Activated naive CD4-positive, alpha-beta T cell treated with anti-CD3 and anti-CD28 coated beads, Interleukin-2, amount 50 U/mL, for 16 hours (primary cell): ENCODE measurements around the gene KLHDC8A.

ENCODE experiments used
- DNase-seq: peaks from one replicate; pipeline ENCODE4 v3.0.0-alpha.2; 2020

Gene KLHDC8A

GRCh38 chr1:205343431-205344065 lies 13.2 kb downstream of the KLHDC8A start:
- DNase-seq: peak; percentile 17

- no peak for DNase-seq
These were observed 13.7 kb downstream of the KLHDC8A start for GRCh38 chr1:205342986-205343385.

GRCh38 chr1:205340676-205341075 lies 16.0 kb downstream of the KLHDC8A start:
- no peak for DNase-seq

GRCh38 chr1:205339717-205340116 lies 17.0 kb downstream of the KLHDC8A start:
- no peak for DNase-seq

- DNase-seq: no peak
These were observed 17.5 kb downstream of the KLHDC8A start for GRCh38 chr1:205339197-205339702.

- DNase-seq: no peak
These were observed 18.7 kb downstream of the KLHDC8A start for GRCh38 chr1:205338011-205338410.

- DNase-seq: no peak
These were observed 19.2 kb downstream of the KLHDC8A start for GRCh38 chr1:205337481-205337880.

GRCh38 chr1:205335692-205336091 lies 21.0 kb downstream of the KLHDC8A start:
- DNase-seq: peak; percentile 79

GRCh38 chr1:205332015-205332791 lies 24.5 kb downstream of the KLHDC8A start:
- DNase-seq: no peak

GRCh38 chr1:205330150-205330549 lies 26.6 kb downstream of the KLHDC8A start:
- DNase-seq: no peak

- no peak for DNase-seq
These were observed 27.0 kb downstream of the KLHDC8A start for GRCh38 chr1:205329719-205330118.

- no peak for DNase-seq
These were observed 28.2 kb downstream of the KLHDC8A start for GRCh38 chr1:205328476-205328875.

- no peak for DNase-seq
These were observed 29.8 kb downstream of the KLHDC8A start for GRCh38 chr1:205326812-205327466.

GRCh38 chr1:205325334-205325884 lies 31.3 kb downstream of the KLHDC8A start:
- DNase-seq: peak; percentile 38

- DNase-seq: no peak
These were observed 31.9 kb downstream of the KLHDC8A start for GRCh38 chr1:205324781-205325180.

- DNase-seq: no peak
These were observed 32.9 kb downstream of the KLHDC8A start for GRCh38 chr1:205323794-205324193.

- no peak for DNase-seq
These were observed 34.8 kb downstream of the KLHDC8A start for GRCh38 chr1:205321959-205322283.

GRCh38 chr1:205321162-205321958 lies 35.4 kb downstream of the KLHDC8A start, which contains the start of gene NUAK2:
Gene NUAK2, minus strand, starts transcription at chr1:205321745. Its CDS starts 117 bp downstream, at chr1:205321628.
- DNase-seq: peak; percentile 89

- DNase-seq: no peak
These were observed 37.4 kb downstream of the KLHDC8A start for GRCh38 chr1:205319081-205320018.

GRCh38 chr1:205318231-205318991 lies 38.3 kb downstream of the KLHDC8A start:
- DNase-seq: no peak
